NCI-H187 treated with DMSO at 0.1 percent for 48 hours (cell line): ENCODE measurements around the gene ZNHIT1.
"Not testable (repeated sequence)": the region's sequence is repeated elsewhere in the genome, so short reads cannot be mapped to it uniquely, and the experiment has no call there.

Source experiments
- DNase-seq: peaks from one replicate; lab custom pipeline; 2025; lab: John Stamatoyannopoulos, UW

The ZNHIT1 gene

GRCh38 chr7:101186844-101187428 is 31.0 kb upstream of the ZNHIT1 start:
- no peak for DNase-seq

- no peak for DNase-seq
Observed at GRCh38 chr7:101189109-101189508, 28.9 kb upstream of the ZNHIT1 start.

DNA sequence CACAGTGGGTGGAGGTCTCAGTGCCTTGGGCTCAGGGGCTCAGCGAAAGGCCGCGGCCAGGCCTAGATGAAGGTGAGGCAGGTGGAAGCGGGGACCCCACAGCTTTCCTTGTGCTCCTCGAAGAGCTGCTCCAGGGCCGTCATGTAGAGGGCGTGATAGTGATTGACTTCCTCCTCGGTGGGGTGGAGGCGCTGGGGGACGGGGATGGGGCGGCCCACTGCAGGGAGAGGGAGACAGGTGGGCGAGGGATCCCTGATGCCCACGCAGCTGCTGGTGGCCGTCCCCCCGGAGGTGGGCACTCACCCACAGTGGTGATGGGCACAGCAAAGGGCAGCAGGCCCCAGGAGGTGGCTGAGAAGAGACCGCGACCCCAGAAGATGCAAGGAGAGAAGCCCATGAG is 22.1 kb upstream of the ZNHIT1 start:
- no peak for DNase-seq

DNA sequence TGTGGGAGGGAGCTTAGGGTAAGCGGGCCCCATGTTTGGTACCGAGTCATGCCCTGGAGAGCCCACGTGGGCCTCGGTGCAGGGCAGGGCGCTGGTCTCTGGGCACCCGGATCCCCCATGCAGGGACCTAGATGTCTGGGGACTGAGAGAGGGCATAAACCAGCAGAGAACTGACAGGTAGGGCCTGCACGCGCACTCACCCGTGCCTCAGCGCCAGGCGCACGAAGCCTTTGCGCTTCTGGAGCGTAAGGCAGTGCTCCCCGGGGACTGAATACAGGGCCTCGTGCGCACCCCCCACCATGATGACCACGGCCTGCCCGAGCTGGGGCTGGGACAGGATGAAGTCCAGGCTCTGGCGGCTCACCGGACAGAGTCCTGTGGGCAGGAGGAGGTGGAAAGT is 20.0 kb upstream of the ZNHIT1 start:
- DNase-seq, result no peak

DNA sequence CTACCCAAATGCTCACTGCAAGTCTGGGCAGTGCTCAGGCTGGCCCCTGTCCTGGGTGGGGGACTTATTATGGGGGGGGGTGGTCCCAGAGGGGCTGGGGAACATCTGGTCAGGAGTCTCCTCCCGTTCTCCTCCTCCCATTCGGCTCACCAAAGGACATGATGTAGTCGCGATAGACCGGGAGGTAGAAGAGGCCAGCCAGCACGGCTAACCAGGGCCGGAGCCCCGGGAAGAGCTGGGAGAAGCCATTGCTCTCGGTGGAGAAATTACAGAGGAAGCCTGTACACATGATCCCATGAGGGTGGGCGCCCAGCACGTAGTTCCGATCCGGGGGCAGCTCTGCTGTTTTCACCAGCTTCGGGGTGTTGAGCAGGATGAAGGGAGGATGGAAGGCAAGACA is 19.5 kb upstream of the ZNHIT1 start:
- DNase-seq, result no peak

DNA sequence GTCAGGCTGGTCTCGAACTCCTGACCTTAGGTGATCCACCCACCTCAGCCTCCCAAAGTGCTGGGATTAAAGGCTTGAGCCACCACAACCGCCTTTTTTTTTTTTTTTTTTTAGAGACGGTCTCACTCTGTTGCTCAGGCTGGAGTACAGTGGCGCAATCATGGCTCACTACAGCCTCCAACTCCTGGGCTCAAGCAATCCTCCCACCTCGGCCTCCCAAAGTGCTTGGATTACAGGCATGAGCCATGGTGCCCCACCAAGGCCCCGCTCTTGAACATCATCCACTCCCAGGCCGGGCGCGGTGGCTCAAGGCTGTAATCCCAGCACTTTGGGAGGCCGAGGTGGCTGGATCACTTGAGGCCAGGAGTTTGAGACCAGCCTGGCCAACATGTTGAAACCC is 18.4 kb upstream of the ZNHIT1 start:
- DNase-seq, result not testable (repeated sequence)

- no peak for DNase-seq
Observed at GRCh38 chr7:101200504-101200861, 17.5 kb upstream of the ZNHIT1 start.

- no peak for DNase-seq
Observed at GRCh38 chr7:101200862-101201599, 16.9 kb upstream of the ZNHIT1 start, which contains the start of gene MOGAT3. TSS of gene MOGAT3 (minus strand) at chr7:101201036. CDS start at chr7:101200854, 182 bp downstream.

- no peak for DNase-seq
Observed at GRCh38 chr7:101201695-101202602, 16.0 kb upstream of the ZNHIT1 start.

DNA sequence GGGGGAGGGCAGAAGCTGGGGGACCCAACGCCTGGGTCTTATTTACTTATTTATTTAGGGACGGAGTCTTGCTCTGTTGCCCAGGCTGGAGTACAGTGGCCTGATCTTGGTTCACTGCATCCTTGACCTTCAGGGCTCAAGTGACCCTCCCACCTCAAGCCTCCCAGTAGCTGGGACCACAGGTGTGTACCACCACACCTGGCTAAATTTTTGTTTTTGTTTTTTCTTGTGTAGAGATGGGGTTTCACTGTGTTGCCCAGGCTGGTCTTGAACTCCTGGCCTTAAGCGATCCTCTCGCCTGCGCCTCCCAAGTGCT is 15.4 kb upstream of the ZNHIT1 start:
- DNase-seq, result no peak

DNA sequence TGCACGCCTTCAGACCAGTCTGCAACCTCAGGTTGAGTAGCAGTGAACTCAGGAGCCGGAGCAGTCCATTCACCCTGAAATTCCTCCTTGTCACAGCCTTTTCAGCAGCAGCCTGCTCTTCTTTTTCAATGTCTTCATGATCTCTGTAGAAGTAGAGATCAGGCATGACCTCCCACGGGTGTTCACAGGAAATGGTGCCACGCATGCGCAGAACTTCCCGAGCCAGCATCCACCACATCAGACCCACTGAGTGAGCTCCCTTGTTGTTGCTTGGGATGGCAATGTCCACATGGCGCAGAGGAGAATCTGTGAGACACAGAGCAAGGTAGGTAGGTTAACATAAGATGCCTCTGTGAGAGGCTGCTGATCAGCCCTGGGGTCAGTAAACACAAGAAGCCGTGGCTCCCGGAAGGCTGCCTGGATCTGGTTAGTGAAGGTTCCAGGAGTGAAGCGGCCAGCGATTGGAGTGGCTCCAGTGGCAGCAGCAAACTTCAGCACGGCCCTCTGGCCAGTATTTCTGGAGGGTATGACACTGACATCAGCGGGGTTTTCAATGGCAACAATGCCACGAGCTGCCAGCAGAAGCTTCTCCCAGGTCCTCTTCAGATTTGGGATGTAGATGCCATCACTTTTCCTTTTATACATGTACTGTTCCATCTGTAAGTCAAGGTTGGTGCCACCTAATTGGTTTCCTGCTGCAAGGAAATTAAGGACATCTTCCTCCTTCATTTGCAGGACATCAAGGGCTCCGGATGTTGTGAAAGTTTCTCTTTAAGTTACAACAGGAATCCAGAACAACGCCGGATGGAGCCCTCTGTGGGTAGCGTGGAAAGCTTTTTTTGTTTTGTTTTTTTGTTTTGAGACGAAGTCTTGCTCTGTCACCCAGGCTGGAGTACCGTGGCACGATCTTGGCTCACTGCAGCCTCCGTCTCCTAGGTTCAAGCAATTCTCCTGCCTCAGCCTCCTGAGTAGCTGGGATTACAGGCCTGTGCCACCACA is 13.9 kb upstream of the ZNHIT1 start:
- not testable (repeated sequence) for DNase-seq

- no peak for DNase-seq
Observed at GRCh38 chr7:101205901-101206664, 11.9 kb upstream of the ZNHIT1 start.

- DNase-seq, result no peak
Observed at GRCh38 chr7:101206665-101207042, 11.3 kb upstream of the ZNHIT1 start.

DNA sequence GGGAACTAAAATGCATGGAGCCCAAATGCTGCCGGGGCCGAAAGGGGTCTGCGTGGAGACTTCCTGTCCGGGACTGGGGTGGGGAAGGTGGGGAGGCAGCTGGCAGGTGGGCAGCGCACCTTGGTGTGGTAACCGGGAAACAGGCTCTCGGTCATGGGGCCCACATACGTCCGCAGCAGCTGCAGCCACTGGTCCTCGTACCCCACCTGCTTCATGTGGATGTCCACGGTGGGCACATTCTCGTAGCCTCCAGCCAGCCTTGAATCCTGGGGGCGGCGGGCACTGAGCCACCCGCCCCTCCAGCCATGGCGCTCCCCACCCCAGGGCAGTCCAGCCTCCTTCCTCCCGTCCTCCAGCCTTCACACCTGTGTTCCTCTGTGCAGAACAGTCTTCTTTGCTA is 10.5 kb upstream of the ZNHIT1 start:
- DNase-seq, result no peak

DNA sequence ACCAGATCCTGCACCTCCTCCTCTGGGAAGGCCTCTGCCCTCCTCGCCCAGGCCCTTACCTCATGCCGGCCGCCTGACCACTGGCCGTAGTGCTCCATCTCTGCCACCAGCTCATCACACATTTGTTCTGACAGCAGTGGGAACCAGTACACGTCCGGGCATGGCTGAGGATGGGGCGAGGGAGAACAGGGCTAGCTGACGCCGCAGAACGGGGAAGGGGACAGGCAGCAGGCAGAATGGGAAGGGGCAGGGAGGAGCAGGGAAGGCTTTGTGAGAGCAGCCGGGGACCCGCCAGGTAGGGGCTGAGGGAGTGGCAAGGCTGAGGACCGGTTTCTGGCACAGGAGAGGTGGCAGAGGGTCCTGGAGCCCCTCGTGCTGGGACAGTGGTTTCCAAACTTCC is 9.2 kb upstream of the ZNHIT1 start:
- no peak for DNase-seq

DNA sequence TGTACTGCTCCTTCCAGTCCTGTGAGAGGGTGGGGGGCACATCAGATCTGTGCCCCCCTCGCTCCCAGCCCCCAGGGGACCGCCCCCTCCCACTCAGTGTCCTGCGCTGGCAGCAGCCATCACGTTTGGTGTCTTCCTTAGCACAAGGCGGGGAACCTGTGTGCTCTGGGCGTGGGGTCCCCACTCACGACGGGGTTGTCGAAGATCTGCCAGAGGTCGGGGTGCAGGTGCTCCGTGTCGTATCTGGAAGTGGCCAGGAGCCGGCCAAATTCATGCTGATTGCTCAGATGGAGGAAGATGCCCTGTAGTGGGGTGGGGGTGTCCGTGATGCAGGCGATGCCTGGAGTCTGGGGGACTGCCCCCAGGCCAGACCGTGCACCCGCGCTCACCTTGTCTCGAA is 7.8 kb upstream of the ZNHIT1 start:
- no peak for DNase-seq

DNA sequence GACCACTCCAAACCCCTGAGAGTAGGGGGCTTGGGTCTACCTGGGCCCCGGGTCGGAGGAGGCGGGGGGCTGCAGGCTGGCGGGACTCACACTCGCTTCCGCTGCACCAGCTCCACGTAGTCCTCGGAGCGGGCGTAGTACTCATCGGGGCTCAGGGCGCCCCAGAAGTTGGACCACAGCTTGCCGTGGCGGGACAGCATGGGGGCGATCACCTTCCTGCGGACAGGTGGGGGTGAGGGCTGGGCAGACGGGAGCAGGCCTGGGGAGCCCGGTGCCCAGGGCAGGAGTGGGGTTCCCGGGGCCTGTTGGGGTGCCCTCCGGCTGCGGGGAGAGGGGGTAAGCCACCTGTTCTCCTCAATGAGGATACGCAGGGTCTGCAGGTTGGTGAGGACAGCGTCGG is 6.5 kb upstream of the ZNHIT1 start:
- DNase-seq, result no peak

- DNase-seq, result no peak
Observed at GRCh38 chr7:101212014-101212413, 6.0 kb upstream of the ZNHIT1 start.

- no peak for DNase-seq
Observed at GRCh38 chr7:101216001-101216859, 1.7 kb upstream of the ZNHIT1 start.

GRCh38 chr7:101216860-101217387 is 1.0 kb upstream of the ZNHIT1 start:
- no peak for DNase-seq
